HG03064 (cell line): ENCODE results near the gene ANO4.

ENCODE experiments used
- ATAC-seq: cut with Tn5 transposase; IDR thresholded peaks from one replicate; pipeline ENCODE4 v1.9.1; 2021; ENCODE audit warnings: low read depth; ENCODE audit not compliant: unreplicated experiment

ANO4 gene

GRCh38 chr12:100801320-100801719 lies 6.7 kb downstream of the ANO4 start:
- ATAC-seq = no peak

- no peak for ATAC-seq
Measured at GRCh38 chr12:100808777-100809176, 14.2 kb downstream of the ANO4 start.

GRCh38 chr12:100820314-100820713 lies 25.7 kb downstream of the ANO4 start:
- no peak for ATAC-seq

- ATAC-seq = no peak
Measured at GRCh38 chr12:100823963-100824362, 29.4 kb downstream of the ANO4 start.

GRCh38 chr12:100824476-100824875 lies 29.9 kb downstream of the ANO4 start:
- ATAC-seq = no peak

GRCh38 chr12:100826323-100826722 lies 31.7 kb downstream of the ANO4 start:
- no peak for ATAC-seq

GRCh38 chr12:100827901-100828520 lies 33.4 kb downstream of the ANO4 start:
- no peak for ATAC-seq

- no peak for ATAC-seq
Measured at GRCh38 chr12:100830003-100830795, 35.6 kb downstream of the ANO4 start.

GRCh38 chr12:100833282-100833681 lies 38.7 kb downstream of the ANO4 start:
- no peak for ATAC-seq

GRCh38 chr12:100840748-100841147 lies 46.2 kb downstream of the ANO4 start:
- no peak for ATAC-seq

- no peak for ATAC-seq
Measured at GRCh38 chr12:100842156-100842555, 47.6 kb downstream of the ANO4 start.

- ATAC-seq = no peak
Measured at GRCh38 chr12:100843061-100843460, 48.5 kb downstream of the ANO4 start.

GRCh38 chr12:100845095-100845494 lies 50.5 kb downstream of the ANO4 start:
- no peak for ATAC-seq

GRCh38 chr12:100851637-100852036 lies 57.1 kb downstream of the ANO4 start:
- ATAC-seq = no peak

GRCh38 chr12:100857418-100857817 lies 62.8 kb downstream of the ANO4 start:
- ATAC-seq = no peak

- ATAC-seq = no peak
Measured at GRCh38 chr12:100857971-100858370, 63.4 kb downstream of the ANO4 start.

GRCh38 chr12:100858656-100859055 lies 64.1 kb downstream of the ANO4 start:
- no peak for ATAC-seq

GRCh38 chr12:100859063-100859627 lies 64.6 kb downstream of the ANO4 start:
- no peak for ATAC-seq

- ATAC-seq = no peak
Measured at GRCh38 chr12:100860611-100861010, 66.0 kb downstream of the ANO4 start.

GRCh38 chr12:100862676-100863075 lies 68.1 kb downstream of the ANO4 start:
- ATAC-seq = no peak

GRCh38 chr12:100864366-100864765 lies 69.8 kb downstream of the ANO4 start:
- no peak for ATAC-seq
